DND-41 (cell line): Measurements from ENCODE around the gene OGT.

Experiments used
- EZH2 ChIP-seq: IDR thresholded peaks from 3 replicates; pipeline ENCODE4 v1.6.1; 2012; ENCODE audit warnings: borderline replicate concordance, low read depth, mild to moderate bottlenecking, moderate library complexity, low read length, inconsistent platforms; ENCODE audit not compliant: severe bottlenecking
- TF ChIP-seq, protein P1 (sequence below): IDR thresholded peaks from 2 replicates; pipeline ENCODE4 v1.5.1; 2012; ENCODE audit warnings: borderline replicate concordance, low read length, moderate library complexity, mild to moderate bottlenecking; ENCODE audit not compliant: poor library complexity, severe bottlenecking; ENCODE audit errors: extremely low read depth

- TF ChIP-seq, protein P1, sequence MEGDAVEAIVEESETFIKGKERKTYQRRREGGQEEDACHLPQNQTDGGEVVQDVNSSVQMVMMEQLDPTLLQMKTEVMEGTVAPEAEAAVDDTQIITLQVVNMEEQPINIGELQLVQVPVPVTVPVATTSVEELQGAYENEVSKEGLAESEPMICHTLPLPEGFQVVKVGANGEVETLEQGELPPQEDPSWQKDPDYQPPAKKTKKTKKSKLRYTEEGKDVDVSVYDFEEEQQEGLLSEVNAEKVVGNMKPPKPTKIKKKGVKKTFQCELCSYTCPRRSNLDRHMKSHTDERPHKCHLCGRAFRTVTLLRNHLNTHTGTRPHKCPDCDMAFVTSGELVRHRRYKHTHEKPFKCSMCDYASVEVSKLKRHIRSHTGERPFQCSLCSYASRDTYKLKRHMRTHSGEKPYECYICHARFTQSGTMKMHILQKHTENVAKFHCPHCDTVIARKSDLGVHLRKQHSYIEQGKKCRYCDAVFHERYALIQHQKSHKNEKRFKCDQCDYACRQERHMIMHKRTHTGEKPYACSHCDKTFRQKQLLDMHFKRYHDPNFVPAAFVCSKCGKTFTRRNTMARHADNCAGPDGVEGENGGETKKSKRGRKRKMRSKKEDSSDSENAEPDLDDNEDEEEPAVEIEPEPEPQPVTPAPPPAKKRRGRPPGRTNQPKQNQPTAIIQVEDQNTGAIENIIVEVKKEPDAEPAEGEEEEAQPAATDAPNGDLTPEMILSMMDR, result no peak
- TF ChIP-seq EZH2, result no peak
Measured at GRCh38 chrX:71579136-71579989, 46.5 kb downstream of the OGT start.
